NOMO-1 (cell line): ENCODE data around the gene RAB3C.
A peak's percentile ranks its signal among the peaks of the same experiment; 100 is the strongest.

Source experiments
- DNase-seq, 2 experiments: peaks; one replicate each; lab custom pipeline; 2025; ENCODE audit not compliant: unreplicated experiment in 2 of 2; lab: John Stamatoyannopoulos, UW

RAB3C gene

GRCh38 chr5:58857609-58858008, 274.7 kb downstream of the RAB3C start:
- no peak for DNase-seq

GRCh38 chr5:58860680-58861079, 277.8 kb downstream of the RAB3C start:
- DNase-seq: peak; percentile 58 to 79

DNA sequence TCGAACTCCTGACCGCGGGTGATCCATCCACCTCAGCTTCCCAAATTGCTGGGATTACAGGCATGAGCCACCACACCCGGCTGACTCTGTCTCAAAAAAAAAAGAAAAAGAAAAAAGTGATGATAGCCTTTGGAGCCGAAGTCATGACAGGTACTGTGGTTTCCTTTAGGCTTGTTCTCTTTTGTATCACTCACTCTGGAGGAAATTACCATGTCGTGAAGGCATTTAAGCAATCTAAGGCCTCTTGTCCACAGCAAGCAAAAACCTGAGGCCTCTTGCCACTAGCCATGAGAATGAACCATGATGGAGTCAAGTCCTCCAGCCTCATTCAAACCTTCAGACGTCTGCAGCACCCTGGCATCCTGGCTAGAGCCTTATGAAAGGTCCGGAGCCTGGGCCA, 286.1 kb downstream of the RAB3C start:
- DNase-seq: no peak

DNA sequence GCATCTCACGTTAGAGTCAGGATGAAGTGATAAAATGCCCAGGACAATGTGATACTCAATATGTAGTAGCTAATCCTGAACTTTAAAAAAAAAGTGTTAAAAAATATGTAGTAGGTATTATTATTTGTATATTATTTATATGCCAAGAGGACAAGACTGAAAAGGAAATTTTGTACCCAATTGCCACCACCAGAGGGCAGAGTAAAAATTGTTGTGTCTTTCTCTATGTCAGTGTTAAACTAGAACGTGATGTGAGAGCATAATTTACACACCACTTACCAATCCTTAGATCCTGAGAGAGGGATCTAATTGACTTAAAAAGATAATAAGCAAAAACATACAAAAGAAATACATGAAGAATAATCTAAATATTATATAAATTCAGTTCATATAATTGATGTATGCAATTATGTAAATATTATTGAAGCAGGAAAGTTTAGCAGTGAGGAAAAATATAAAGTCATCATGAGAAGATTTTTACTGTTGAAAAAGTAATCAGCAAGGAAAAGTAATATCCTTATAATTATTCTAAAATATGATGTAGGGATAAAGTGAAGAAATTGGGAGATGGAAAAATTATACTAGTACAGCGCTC, 288.9 kb downstream of the RAB3C start:
- DNase-seq: peak in 1 of 2 experiments; percentile 39

DNA sequence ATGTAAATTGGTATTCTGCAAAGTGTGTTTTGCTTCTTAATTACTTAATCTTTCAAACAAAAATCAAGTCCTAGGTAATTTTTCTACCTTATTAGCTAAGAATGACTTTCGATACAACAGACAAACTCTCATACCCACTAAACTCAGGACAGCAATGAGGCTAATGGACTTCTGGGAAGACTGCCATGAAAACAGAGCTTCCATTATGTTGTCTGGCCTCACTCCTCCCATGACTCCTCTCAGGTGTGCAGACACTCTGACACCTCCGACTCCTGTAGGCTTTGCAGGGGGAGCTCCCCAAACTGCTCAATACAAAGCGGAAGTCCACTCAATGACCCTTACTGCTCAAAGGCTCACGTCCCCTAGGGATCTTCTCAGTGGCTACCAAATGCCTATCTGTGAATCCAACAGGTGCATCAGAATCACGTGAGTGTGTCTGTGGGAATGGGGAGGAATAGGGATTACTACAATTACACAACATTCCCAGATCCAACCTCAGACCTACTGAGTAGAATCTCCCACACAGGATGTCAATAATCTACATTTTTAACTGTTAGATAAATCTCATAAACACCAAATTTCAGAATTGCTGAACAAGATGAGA, 289.9 kb downstream of the RAB3C start:
- no peak for DNase-seq

GRCh38 chr5:58875599-58875998, 292.7 kb downstream of the RAB3C start:
- DNase-seq: no peak

- DNase-seq: no peak
These were observed 302.4 kb downstream of the RAB3C start for GRCh38 chr5:58885260-58885659.

- DNase-seq: peak; percentile 65 to 66
These were observed 303.7 kb downstream of the RAB3C start for GRCh38 chr5:58886315-58887207.

- no peak for DNase-seq
These were observed 304.4 kb downstream of the RAB3C start for GRCh38 chr5:58887311-58887710.

- DNase-seq: no peak
These were observed 305.0 kb downstream of the RAB3C start for GRCh38 chr5:58887721-58888409.

- no peak for DNase-seq
These were observed 307.4 kb downstream of the RAB3C start for GRCh38 chr5:58890265-58890664.

DNA sequence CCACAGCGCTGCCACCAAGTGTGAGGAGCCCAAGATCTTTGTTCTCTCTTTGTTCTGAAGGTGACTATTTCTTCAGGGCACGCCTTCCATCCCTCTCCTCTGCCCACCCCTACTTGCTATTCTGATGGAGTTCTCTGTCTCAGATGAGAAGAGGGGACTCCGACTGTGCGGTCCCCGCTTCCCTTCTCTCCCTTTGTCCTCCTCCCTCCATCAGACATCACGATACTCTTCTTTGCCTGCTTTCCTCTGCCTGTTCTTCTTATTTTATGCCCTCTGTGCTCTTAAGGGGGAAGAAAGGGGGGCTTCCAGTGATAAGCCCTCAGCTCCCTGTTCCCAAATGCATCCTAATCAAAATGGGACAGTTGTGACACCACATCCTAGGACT, 307.8 kb downstream of the RAB3C start:
- DNase-seq: no peak

DNA sequence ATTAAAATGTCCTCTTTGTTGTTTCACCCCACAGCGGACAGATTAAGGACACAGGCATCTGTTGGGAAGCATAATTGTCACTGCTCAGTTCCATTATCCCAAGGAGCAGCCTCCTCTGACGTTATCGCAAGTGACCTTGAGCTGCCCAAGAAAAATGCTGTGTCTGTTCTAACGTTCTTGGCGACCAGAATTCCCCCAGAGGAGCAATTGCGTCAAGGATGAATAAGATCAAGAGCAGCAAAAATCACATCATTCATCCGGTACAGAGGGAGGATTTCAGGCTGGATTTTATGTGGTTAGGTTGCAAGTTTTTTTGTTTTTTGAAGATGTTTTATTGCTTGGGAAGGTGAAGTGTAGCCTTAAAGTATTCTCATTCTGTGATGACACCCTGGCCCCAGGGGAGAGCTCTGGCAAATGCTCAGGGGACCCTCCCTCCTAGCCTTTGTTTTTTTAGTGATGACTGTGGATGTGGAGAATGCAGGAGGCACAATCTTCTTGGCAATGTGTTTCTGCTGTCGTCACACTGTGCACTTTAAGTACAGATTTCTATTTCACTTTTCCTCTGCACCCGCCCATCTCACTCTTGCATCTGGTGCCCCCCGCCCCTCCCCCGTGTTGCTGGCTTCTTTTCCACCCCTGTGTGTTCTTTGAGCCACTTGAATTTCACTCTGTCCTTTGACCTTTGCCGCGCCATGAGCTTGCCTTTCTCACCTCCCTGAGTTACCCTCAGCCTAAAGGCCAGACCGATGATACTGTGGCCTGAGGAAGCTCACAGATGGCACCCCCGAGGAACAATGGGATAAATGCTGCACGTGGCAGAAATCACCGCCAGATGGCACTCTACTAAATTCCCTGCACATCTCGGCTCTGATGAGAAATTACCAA, 308.5 kb downstream of the RAB3C start:
- peak in 1 of 2 experiments; percentile 52 for DNase-seq

DNA sequence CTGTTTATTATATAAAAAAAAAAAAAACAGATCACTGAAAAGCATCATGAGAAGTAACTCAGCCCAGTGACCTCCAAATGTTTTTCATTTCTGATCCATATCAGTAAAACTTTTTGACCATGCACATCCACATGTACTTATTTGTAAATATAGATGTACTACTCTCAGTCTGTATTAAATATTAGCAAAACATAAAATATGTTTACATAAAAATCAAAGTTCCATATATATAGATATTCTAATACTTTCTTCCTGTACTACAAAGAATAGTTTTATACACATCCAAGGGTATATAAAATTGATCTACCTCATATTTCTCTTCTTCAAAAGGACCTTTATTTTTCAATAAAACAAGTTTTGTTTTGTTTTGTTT, 309.1 kb downstream of the RAB3C start:
- DNase-seq: no peak

DNA sequence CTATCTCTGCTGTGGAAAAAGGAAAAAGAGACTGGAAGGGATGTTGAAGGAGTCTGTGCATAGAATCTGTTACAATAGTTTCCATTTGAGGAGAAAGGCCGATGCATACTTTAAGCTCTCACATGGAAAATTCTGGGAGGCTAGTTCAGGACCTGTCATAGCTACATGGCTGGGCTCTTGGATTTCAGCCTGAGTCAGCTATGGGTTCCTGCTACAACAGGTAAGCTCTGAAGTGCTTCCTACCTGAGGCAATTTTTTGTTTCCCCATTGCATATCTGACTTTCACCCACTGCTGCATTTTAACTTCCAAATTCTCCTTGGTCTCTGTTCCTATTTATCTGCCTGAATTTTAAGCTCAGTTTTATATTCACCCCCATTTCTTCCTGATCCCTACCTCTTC, 310.7 kb downstream of the RAB3C start:
- no peak for DNase-seq

DNA sequence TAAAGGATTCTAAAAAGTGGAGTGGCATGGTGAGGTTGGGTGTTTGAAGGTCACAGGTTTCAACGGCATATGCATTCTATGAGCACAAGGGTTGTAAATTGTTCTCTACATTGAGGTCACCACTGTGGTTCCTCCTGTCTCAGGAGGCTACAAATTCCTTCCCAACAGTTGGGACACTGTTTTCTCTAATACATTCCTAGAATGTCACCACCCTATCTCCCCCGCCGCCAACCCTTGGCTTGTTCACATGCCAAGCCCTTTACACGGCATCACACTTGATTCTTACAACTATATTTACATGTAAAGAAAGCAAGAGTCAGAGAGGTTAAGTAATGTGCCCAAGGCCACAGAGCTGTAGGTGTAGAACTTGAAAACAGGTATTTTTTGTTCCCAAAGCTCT, 315.1 kb downstream of the RAB3C start:
- no peak for DNase-seq

- no peak for DNase-seq
These were observed 315.7 kb downstream of the RAB3C start for GRCh38 chr5:58898538-58898937.

- DNase-seq: no peak
These were observed 318.4 kb downstream of the RAB3C start for GRCh38 chr5:58901271-58901670.

GRCh38 chr5:58902305-58902704, 319.4 kb downstream of the RAB3C start:
- no peak for DNase-seq

GRCh38 chr5:58902765-58903164, 319.9 kb downstream of the RAB3C start:
- DNase-seq: no peak
